Activated gamma-delta T cell (primary cell): ENCODE results near the gene PRDM15.
A peak's percentile ranks its signal among the peaks of the same experiment; 100 is the strongest.

Experiments
- DNase-seq: peaks from one replicate; lab custom pipeline; 2025; lab: John Stamatoyannopoulos, UW
- total RNA-seq, 2 donors: gene quantifications; one replicate each; lab custom pipeline; 2026; lab: John Stamatoyannopoulos, UW

PRDM15 gene, protein sequence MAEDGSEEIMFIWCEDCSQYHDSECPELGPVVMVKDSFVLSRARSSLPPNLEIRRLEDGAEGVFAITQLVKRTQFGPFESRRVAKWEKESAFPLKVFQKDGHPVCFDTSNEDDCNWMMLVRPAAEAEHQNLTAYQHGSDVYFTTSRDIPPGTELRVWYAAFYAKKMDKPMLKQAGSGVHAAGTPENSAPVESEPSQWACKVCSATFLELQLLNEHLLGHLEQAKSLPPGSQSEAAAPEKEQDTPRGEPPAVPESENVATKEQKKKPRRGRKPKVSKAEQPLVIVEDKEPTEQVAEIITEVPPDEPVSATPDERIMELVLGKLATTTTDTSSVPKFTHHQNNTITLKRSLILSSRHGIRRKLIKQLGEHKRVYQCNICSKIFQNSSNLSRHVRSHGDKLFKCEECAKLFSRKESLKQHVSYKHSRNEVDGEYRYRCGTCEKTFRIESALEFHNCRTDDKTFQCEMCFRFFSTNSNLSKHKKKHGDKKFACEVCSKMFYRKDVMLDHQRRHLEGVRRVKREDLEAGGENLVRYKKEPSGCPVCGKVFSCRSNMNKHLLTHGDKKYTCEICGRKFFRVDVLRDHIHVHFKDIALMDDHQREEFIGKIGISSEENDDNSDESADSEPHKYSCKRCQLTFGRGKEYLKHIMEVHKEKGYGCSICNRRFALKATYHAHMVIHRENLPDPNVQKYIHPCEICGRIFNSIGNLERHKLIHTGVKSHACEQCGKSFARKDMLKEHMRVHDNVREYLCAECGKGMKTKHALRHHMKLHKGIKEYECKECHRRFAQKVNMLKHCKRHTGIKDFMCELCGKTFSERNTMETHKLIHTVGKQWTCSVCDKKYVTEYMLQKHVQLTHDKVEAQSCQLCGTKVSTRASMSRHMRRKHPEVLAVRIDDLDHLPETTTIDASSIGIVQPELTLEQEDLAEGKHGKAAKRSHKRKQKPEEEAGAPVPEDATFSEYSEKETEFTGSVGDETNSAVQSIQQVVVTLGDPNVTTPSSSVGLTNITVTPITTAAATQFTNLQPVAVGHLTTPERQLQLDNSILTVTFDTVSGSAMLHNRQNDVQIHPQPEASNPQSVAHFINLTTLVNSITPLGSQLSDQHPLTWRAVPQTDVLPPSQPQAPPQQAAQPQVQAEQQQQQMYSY
- 53.4 to 54.9 reads per million in 2 donors for total RNA-seq

- DNase-seq, result peak; percentile 75
Measured at GRCh38 chr21:41879190-41879998, at the start of gene PRDM15. Gene PRDM15 (minus strand): TSS chr21:41879344. CDS start chr21:41860363, 18,981 bp downstream.

DNA sequence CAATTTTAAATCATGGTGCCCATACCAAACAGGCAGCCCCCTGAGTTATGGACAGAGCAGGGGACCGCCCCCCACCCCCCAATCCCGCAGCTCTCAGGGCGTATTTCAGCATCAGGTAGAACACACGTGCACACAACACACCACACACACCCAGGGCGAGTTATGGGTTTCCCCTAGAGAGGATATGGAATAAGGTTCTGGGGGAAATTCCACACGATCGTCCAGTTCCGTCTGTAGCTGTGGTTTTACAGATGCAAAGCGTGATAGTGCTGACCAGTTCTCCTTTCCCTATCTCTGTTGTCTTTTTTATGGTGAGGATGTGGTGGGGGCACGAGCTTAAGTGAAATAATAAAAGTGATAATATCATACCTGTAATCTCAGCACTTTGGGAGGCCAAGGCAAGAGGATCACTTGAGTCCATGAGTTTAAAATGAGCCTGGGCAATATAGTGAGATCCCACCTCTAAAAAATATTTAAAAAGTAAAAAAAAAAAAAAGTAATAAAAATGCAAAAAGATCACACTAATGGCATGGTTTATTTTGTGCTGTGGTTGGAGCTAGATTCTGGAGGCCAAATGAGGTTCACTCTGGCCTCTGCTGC lies 49.6 kb upstream of the PRDM15 start:
- DNase-seq, result no peak

DNA sequence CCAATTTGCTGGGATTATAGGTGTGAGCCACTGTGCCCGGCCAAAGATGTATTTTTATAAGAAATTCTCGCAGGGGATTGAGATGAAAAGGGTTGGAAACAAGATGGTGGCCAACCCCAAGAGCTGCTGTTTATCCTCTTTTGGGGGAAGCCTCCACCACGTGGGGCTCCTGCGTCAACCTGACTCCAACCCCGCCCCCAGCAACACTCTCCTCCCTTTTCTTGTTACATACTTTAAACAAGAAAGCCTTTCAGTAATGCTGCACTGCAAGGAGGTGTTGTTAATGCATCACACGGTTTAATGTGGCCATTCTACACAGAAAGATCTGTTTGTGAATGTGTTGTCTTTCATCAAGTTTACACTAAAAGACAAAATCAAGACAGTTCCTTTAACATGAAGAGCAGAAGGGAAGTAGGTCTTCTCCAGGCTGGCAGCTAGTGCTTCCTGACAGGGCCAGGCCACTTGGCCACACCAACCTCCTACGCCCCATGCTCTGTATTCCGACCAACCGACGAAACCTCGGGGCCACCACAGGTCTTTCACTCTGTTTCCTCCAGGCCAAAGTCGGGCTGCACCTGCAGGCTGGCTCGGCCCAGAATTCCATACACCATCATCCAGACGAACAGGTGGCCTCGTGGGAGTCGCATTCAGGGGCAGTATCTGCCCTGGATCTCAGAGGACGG lies 48.7 kb upstream of the PRDM15 start:
- DNase-seq, result no peak

- DNase-seq, result no peak
Measured at GRCh38 chr21:41926807-41927171, 47.6 kb upstream of the PRDM15 start.

GRCh38 chr21:41926117-41926806 lies 47.1 kb upstream of the PRDM15 start:
- no peak for DNase-seq

DNA sequence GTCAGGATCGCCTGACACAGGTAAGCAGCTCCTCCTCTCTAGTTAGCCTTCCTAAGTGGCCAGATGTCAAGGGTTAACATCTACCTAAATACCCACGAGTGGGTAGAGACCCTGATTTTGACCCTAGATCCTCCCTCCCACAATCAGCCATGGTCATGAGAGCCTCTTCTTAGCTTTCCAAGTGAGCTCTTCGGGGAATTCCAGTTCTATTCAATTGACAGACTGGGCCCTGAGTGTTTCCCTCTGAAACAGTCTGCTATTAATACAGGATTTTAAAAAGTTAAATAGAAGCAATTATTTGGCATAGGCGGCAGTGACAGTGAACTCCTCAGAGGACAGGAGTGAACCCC lies 46.6 kb upstream of the PRDM15 start:
- no peak for DNase-seq

DNA sequence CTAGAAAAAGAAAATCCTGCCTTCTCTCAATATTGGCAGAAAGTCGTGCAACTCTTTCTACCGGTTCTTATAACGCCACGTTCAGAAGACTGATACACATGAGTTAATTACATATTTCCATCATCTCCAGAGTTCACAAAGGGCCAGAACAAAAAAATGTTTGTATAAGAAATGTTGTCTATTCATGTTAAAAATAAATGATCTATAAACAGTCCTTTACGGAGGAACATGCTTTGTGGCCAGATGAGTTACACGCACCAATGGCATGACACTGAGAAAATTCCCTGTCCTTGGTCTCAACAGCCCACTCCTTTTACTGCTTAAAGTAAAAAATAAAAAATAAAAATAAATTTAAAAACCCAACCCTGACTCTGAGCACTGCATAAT lies 45.2 kb upstream of the PRDM15 start:
- DNase-seq, result no peak

- DNase-seq, result no peak
Measured at GRCh38 chr21:41923631-41924367, 44.7 kb upstream of the PRDM15 start.

- no peak for DNase-seq
Measured at GRCh38 chr21:41923186-41923585, 44.0 kb upstream of the PRDM15 start.

GRCh38 chr21:41921021-41921420 lies 41.9 kb upstream of the PRDM15 start:
- no peak for DNase-seq

GRCh38 chr21:41920476-41920875 lies 41.3 kb upstream of the PRDM15 start:
- DNase-seq, result no peak

DNA sequence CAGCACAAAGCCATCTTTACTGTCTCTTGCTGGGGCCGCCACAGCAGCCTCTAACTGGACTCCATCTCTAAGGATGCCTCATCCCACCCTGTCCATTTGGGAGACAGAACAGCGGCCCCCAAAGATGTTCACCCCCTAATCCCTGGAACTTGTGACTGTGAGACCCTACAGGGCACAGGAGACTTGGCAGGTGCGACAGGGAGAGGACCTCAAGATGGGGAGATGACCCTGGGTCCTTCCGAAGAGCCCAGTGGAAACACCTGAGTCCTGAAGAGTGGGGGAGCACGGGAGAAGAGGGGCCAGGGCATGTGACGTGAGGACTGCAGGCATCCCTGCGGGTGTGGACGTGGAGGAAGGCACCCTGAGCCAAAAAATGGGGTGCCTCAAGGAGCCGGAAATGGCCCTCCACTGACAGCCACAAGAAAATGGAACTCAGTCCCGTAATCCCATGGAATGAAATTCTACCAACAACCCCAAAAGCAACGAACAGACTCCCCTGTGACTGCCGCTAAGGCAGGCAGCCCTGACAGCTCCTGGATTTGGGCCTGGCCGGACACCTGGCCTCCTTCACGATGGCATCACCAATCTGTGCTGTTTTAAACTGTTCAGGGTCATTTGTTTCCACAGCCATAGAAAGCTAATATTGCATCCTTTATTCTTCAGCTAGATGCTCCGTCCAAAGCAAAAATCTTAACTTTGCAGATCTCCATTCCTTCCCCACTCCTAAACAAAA lies 40.7 kb upstream of the PRDM15 start:
- DNase-seq, result no peak

GRCh38 chr21:41918561-41919358 lies 39.6 kb upstream of the PRDM15 start:
- no peak for DNase-seq

- DNase-seq, result no peak
Measured at GRCh38 chr21:41917531-41917930, 38.4 kb upstream of the PRDM15 start.

DNA sequence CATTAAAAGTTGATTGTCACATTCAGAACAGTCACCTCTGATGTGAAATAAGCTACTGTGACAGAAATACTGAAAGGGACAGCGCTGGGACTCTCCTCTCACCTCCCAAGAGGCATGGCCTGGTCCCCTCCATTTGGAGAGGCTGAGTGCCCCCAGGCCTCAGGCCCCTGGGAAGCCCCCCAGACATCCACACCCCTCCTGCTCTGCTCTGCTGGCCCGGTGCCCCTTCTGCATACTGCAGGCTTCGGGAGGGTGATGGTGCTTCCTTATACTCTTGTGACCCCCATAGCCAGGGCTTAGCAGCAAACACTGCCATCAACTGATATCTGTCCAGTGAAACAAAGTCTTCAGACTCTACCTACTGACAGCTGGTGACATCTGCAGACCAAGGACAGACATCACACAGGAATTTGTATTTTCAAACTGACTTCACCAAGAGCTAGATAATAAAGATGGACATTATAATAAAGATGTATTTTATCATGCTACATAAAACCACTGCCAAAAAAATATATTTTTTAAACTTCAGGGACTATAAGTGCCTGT lies 37.8 kb upstream of the PRDM15 start:
- DNase-seq, result no peak

DNA sequence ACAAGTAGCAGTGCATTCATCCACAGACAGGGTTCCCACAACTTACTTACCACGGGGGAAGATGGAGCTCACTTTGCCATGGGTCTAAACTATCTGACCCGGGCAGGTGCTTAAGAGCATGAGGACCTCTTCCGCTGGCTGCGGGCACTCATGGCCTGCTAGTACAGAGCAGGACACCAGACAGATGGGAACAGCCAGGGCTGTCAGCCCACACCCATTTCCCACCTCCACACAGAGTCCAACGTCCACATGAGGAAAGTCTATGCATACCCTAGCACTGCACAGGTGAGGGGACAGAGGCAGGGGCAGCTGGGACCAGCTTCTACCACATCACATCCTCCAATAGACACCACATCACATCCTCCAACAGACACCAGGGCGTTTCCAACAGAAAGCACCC lies 35.8 kb upstream of the PRDM15 start:
- no peak for DNase-seq

DNA sequence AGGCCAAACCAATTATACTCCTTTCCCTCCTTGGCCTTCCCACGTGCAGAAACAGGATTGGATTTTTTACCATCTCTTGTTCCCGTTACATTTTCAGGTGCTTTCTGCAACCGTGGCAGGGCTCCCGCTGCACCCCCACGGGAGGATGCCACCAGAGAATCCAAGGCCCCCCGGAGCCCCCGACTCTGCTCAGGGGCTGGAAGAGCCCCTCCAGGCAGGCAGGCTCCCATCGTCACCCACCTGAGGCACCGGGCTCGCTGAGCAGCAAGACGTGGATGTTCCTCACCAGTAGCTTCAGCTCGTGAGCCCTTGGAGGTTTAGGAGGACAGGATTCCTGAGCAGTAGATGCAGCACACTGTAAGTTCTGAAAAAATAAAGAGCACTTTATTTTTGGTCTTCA lies 35.2 kb upstream of the PRDM15 start:
- DNase-seq, result no peak

- DNase-seq, result no peak
Measured at GRCh38 chr21:41913230-41913629, 34.1 kb upstream of the PRDM15 start.
